WTC11 (cell line): Measurements from ENCODE around the gene RPN2.

Experiments
- CTCF ChIP-seq: fragments of 200-600 bp; IDR thresholded peaks from 2 replicates; pipeline ENCODE4 v1.8.0; 2022; ENCODE audit warnings: antibody characterized with exemption
- FOXP4 ChIP-seq: sonication (generic); formaldehyde crosslinking; IDR thresholded peaks from 2 replicates; pipeline ENCODE4 v1.8.0; 2022; ENCODE audit warnings: mild to moderate bottlenecking, missing genetic modification reagents
- USF2 ChIP-seq: sonication (generic); formaldehyde crosslinking; IDR thresholded peaks from 2 replicates; pipeline ENCODE4 v1.8.1; 2023; ENCODE audit warnings: mild to moderate bottlenecking, missing genetic modification reagents, moderate library complexity
- ZNF232 ChIP-seq: sonication (generic); formaldehyde crosslinking; IDR thresholded peaks from 2 replicates; pipeline ENCODE4 v1.8.0; 2022; ENCODE audit warnings: mild to moderate bottlenecking, missing genetic modification reagents

GRCh38 chr20:37225146-37225545 is 46.0 kb downstream of the RPN2 start:
- TF ChIP-seq CTCF (no peak), USF2 (no peak), FOXP4 (CRISPR knock-in tag) (no peak), ZNF232 (CRISPR knock-in tag) (no peak)
